Uterus (tissue), 4 donors: ENCODE results near the gene PCP4. TPM values are rescaled to one million over a fixed set of nuclear protein-coding genes. Genes with fewer than 3 reads are reported as not detected.

Source experiments
- DNase-seq, 2 donors: peaks; one replicate each; pipeline ENCODE4 v3.0.0-alpha.2; 2019 to 2020
- H3K27ac ChIP-seq, 2 donors: fragments of 200-600 bp; sonication (generic); 1 replicate in 1 of 2; 2 replicates in 1 of 2; pipeline ENCODE4 v1.5.1; 2016 to 2018
- H3K27me3 ChIP-seq, 2 donors: fragments of 200-600 bp; sonication (generic); one replicate each; pipeline ENCODE4 v1.5.1; 2018 to 2019; ENCODE audit warnings: control low read depth in 1 of 2
- H3K36me3 ChIP-seq, 2 donors: fragments of 200-600 bp; sonication (generic); one replicate each; pipeline ENCODE4 v1.5.1; 2019; ENCODE audit warnings: control low read depth in 1 of 2
- H3K4me1 ChIP-seq, 2 donors: fragments of 200-600 bp; sonication (generic); one replicate each; pipeline ENCODE4 v1.5.1; 2018 to 2019; ENCODE audit warnings: control low read depth in 1 of 2
- H3K4me3 ChIP-seq, 2 donors: fragments of 200-600 bp; sonication (generic); 1 replicate in 1 of 2; 2 replicates in 1 of 2; pipeline ENCODE4 v1.5.1; 2018 to 2019; ENCODE audit warnings: mild to moderate bottlenecking in 1 of 2
- H3K9me3 ChIP-seq, 2 donors: fragments of 200-600 bp; sonication (generic); one replicate each; pipeline ENCODE4 v1.5.1; 2019; ENCODE audit warnings: control low read depth in 1 of 2
- CTCF ChIP-seq, 4 experiments: fragments of 200-600 bp in 2 of 4; fragments of 450-650 bp in 2 of 4; sonication (generic) in 2 of 4; IDR thresholded peaks; one replicate each; pipeline ENCODE4 v1.5.1; 2016 to 2019; ENCODE audit warnings: antibody characterized with exemption in 4 of 4, mild to moderate bottlenecking in 2 of 4, moderate library complexity in 1 of 4
- POLR2A ChIP-seq, 2 donors: fragments of 450-650 bp; IDR thresholded peaks; one replicate each; pipeline ENCODE4 v1.6.1; 2016; ENCODE audit warnings: antibody characterized with exemption in 2 of 2, mild to moderate bottlenecking in 1 of 2, moderate library complexity in 1 of 2
- intact Hi-C: fragments of 100-400 bp; cut with DNase I; formaldehyde crosslinking; loops from one replicate; pipeline ENCODE4 v1.15.1; 2023; ENCODE audit warnings: low total_unique reads
- total RNA-seq, 4 donors: library from RNA; depleted of rRNA in 3 of 4; stranded (reverse); fragments of >200 nt in 3 of 4; gene quantifications; one replicate each; pipeline versions ENCODE4 v1.1.0 to v1.2.4, GENCODE V29; 2014 to 2023
- donor health status: DM: yes; HTN: yes; CAD: no.

PCP4 gene
- total RNA-seq, 4 donors from 2014 or later = 5.3 to 35.9 (median 20.3) TPM

GRCh38 chr21:39863111-39863510, 4.1 kb upstream of the PCP4 start:
- TF ChIP-seq CTCF (IDR thresholded peaks at IDR 0.05) = no peak
- TF ChIP-seq POLR2A (IDR thresholded peaks at IDR 0.05) = no peak
- no peak overlapping the region for H3K27ac ChIP-seq
- no peaks in the 10 kb centered on the region for H3K36me3 ChIP-seq
- no peaks in the 10 kb centered on the region for H3K27me3 ChIP-seq
- intact Hi-C loops = no loop called here
- no peak overlapping the region for H3K4me3 ChIP-seq
- DNase-seq = no peak
- H3K4me1 ChIP-seq = no peaks in the 10 kb centered on the region
- H3K9me3 ChIP-seq = no peaks in the 10 kb centered on the region

- H3K27me3 ChIP-seq = no peaks in the 10 kb centered on the region
- no peak for DNase-seq
- no peaks in the 10 kb centered on the region for H3K36me3 ChIP-seq
- TF ChIP-seq CTCF (IDR thresholded peaks at IDR 0.05) (no peak), POLR2A (IDR thresholded peaks at IDR 0.05) (no peak)
- H3K4me3 ChIP-seq = no peak overlapping the region
- no peaks in the 10 kb centered on the region for H3K4me1 ChIP-seq
- intact Hi-C loops = loop anchor here (5.0 kb wide), 1 partner anchor 256 kb away; no protein-coding TSS in a partner anchor
- H3K9me3 ChIP-seq = no peaks in the 10 kb centered on the region
- no peak overlapping the region for H3K27ac ChIP-seq
Measured at GRCh38 chr21:39866093-39866492, 1.1 kb upstream of the PCP4 start.

- no peaks in the 10 kb centered on the region for H3K4me1 ChIP-seq
- no peaks in the 10 kb centered on the region for H3K27me3 ChIP-seq
- H3K36me3 ChIP-seq = no peaks in the 10 kb centered on the region
- H3K9me3 ChIP-seq = no peaks in the 10 kb centered on the region
- H3K27ac ChIP-seq = no peak overlapping the region
- no peak for DNase-seq
- intact Hi-C loops = loop anchor here (5.0 kb wide), 1 partner anchor 253 kb away; no protein-coding TSS in a partner anchor
- TF ChIP-seq CTCF (IDR thresholded peaks at IDR 0.05) (no peak), POLR2A (IDR thresholded peaks at IDR 0.05) (no peak)
- H3K4me3 ChIP-seq = no peak overlapping the region
Measured at GRCh38 chr21:39869141-39869818, 2.0 kb downstream of the PCP4 start.

- no peak for DNase-seq
- Histone ChIP-seq H3K9me3 (no peaks in the 10 kb centered on the region), H3K36me3 (no peaks in the 10 kb centered on the region), H3K4me3 (no peak overlapping the region), H3K27ac (no peak overlapping the region), H3K27me3 (no peaks in the 10 kb centered on the region), H3K4me1 (no peaks in the 10 kb centered on the region)
- TF ChIP-seq POLR2A (IDR thresholded peaks at IDR 0.05) (no peak), CTCF (IDR thresholded peaks at IDR 0.05) (no peak)
- intact Hi-C loops = no loop called here
Measured at GRCh38 chr21:39873687-39874086, 6.4 kb downstream of the PCP4 start.

GRCh38 chr21:39874206-39874605, 7.0 kb downstream of the PCP4 start:
- intact Hi-C loops = no loop called here
- H3K36me3 ChIP-seq = no peaks in the 10 kb centered on the region
- no peak overlapping the region for H3K27ac ChIP-seq
- TF ChIP-seq POLR2A (IDR thresholded peaks at IDR 0.05) = no peak
- TF ChIP-seq CTCF (IDR thresholded peaks at IDR 0.05) = no peak
- H3K4me3 ChIP-seq = no peak overlapping the region
- H3K27me3 ChIP-seq = no peaks in the 10 kb centered on the region
- H3K4me1 ChIP-seq = no peaks in the 10 kb centered on the region
- no peak for DNase-seq
- H3K9me3 ChIP-seq = no peaks in the 10 kb centered on the region
